ENCODE data around the gene SLC25A29. TPM values are rescaled to one million over a fixed set of nuclear protein-coding genes. Genes with fewer than 3 reads are reported as not detected.

Gene SLC25A29
- polyA plus RNA-seq, 1 donor (not counting 4 experiments of a cell fraction or from before 2014, with no cell fraction given) = 16.3 TPM

GRCh38 chr14:100243020-100243419 is 63.2 kb downstream of the SLC25A29 start:
- no peak for TF ChIP-seq EZH2 (IDR thresholded peaks at IDR 0.05; ENCODE audit: low read length)
- TF ChIP-seq CTCF (optimal IDR thresholded peaks at IDR 0.05 in 1 of 3, IDR thresholded peaks at IDR 0.05 in 1 of 3, conservative IDR thresholded peaks at IDR 0.05 in 1 of 3; ENCODE audit: extremely low read depth in 1 of 3, insufficient read depth in 2 of 3, low read length in 3 of 3) = no peak
- no peak overlapping the region for H3K9ac ChIP-seq (ENCODE audit: control insufficient read depth, extremely low read depth, insufficient read depth, low read length)
- H3K27me3 ChIP-seq (ENCODE audit: control insufficient read depth, extremely low read depth, insufficient read depth, low read length) = no peaks in the 10 kb centered on the region
- peaks cover 0 to 3% of the 10 kb centered on the region in 2 experiments for H3K36me3 ChIP-seq (ENCODE audit: control insufficient read depth in 2 of 2, extremely low read depth in 1 of 2, insufficient read depth in 2 of 2, low read length in 2 of 2)
- peaks cover 23% of the 10 kb centered on the region for H3K4me1 ChIP-seq (ENCODE audit: control insufficient read depth, extremely low read depth, insufficient read depth, low read length)
- H3K9me3 ChIP-seq (ENCODE audit: control insufficient read depth, low read depth, low read length) = no peaks in the 10 kb centered on the region
- no peak overlapping the region for H3K4me2 ChIP-seq (ENCODE audit: control insufficient read depth, extremely low read depth, insufficient read depth, low read depth, low read length)
- peaks cover 2% of the 10 kb centered on the region for H3K9me1 ChIP-seq (ENCODE audit: control insufficient read depth, extremely low read depth, insufficient read depth, low read length)
- peaks cover 18% of the 10 kb centered on the region for H4K20me1 ChIP-seq (ENCODE audit: control insufficient read depth, extremely low read depth, insufficient read depth, low read length)
- H3K79me2 ChIP-seq (ENCODE audit: control insufficient read depth, insufficient read depth, low read length) = peaks cover 83% of the 10 kb centered on the region
- no peak overlapping the region for H2AFZ ChIP-seq (ENCODE audit: control insufficient read depth, low read length)
- dilution Hi-C loops (cut with MboI; ENCODE audit: extremely low pct_ligation_motif_present, low sequenced_read_pairs) = no loop called here
- FAIRE-seq = no peak
- H3K27ac ChIP-seq (ENCODE audit: control insufficient read depth, insufficient read depth, low read length) = no peak overlapping the region
- H3K4me3 ChIP-seq (ENCODE audit: control insufficient read depth in 2 of 3, extremely low read depth in 1 of 3, insufficient read depth in 2 of 3, low read depth in 1 of 3, low read length in 3 of 3) = no peak overlapping the region
- DNase-seq (ENCODE audit: low read depth, low spot score) = no peak

GRCh38 chr14:100241279-100241678 is 65.0 kb downstream of the SLC25A29 start:
- H3K4me1 ChIP-seq (ENCODE audit: control insufficient read depth, extremely low read depth, insufficient read depth, low read length) = peaks cover 21% of the 10 kb centered on the region
- H4K20me1 ChIP-seq (ENCODE audit: control insufficient read depth, extremely low read depth, insufficient read depth, low read length) = peaks cover 7% of the 10 kb centered on the region
- peak; percentile 26 for FAIRE-seq

More at GRCh38 chr14:100241279-100241678, 65.0 kb downstream of the SLC25A29 start:
- H3K27ac ChIP-seq (ENCODE audit: control insufficient read depth, insufficient read depth, low read length) = peak overlapping the region; percentile 78
- peak overlapping the region; percentile 58 for H3K4me2 ChIP-seq (ENCODE audit: control insufficient read depth, extremely low read depth, insufficient read depth, low read depth, low read length)
- peaks cover 0 to 3% of the 10 kb centered on the region in 2 experiments for H3K36me3 ChIP-seq (ENCODE audit: control insufficient read depth in 2 of 2, extremely low read depth in 1 of 2, insufficient read depth in 2 of 2, low read length in 2 of 2)
- H3K27me3 ChIP-seq (ENCODE audit: control insufficient read depth, extremely low read depth, insufficient read depth, low read length) = no peaks in the 10 kb centered on the region
- DNase-seq (ENCODE audit: low read depth, low spot score) = no peak
- peak overlapping the region; percentile 78 for H3K9ac ChIP-seq (ENCODE audit: control insufficient read depth, extremely low read depth, insufficient read depth, low read length)
- TF ChIP-seq CTCF (optimal IDR thresholded peaks at IDR 0.05 in 1 of 3, IDR thresholded peaks at IDR 0.05 in 1 of 3, conservative IDR thresholded peaks at IDR 0.05 in 1 of 3; ENCODE audit: extremely low read depth in 1 of 3, insufficient read depth in 2 of 3, low read length in 3 of 3) (no peak), EZH2 (IDR thresholded peaks at IDR 0.05; ENCODE audit: low read length) (no peak)
- no peak overlapping the region for H2AFZ ChIP-seq (ENCODE audit: control insufficient read depth, low read length)
- H3K9me1 ChIP-seq (ENCODE audit: control insufficient read depth, extremely low read depth, insufficient read depth, low read length) = peaks cover 2% of the 10 kb centered on the region
- dilution Hi-C loops (cut with MboI; ENCODE audit: extremely low pct_ligation_motif_present, low sequenced_read_pairs) = no loop called here
- H3K4me3 ChIP-seq (ENCODE audit: control insufficient read depth in 2 of 3, extremely low read depth in 1 of 3, insufficient read depth in 2 of 3, low read depth in 1 of 3, low read length in 3 of 3) = peak overlapping the region; percentile 63 to 79 (median 71)
- no peaks in the 10 kb centered on the region for H3K9me3 ChIP-seq (ENCODE audit: control insufficient read depth, low read depth, low read length)
- H3K79me2 ChIP-seq (ENCODE audit: control insufficient read depth, insufficient read depth, low read length) = peaks cover 83% of the 10 kb centered on the region

Small RNA genes within 50 kb of the gene (small RNA-seq; reads per million reads assigned to genes)
- gene MIR345 (ENCODE audit: insufficient read length in 3 of 3, low read depth in 3 of 3, low replicate concordance in 1 of 3) (0.47 to 33.6 (median 32.0) reads per million in 3 experiments), gene RN7SL523P (ENCODE audit: insufficient read length in 3 of 3, low read depth in 3 of 3, low replicate concordance in 1 of 3) (0 reads per million in 3 experiments)

Other genes with a start within 250 kb of the SLC25A29 start
- 12.0 to 16.2 TPM (median 13.2 TPM) in 3 replicates for gene EVL, start 241.0 kb downstream of the SLC25A29 start, polyA plus RNA-seq
- 0.34 to 0.59 TPM (median 0.46 TPM) in 3 replicates for gene DEGS2, start 146.8 kb downstream of the SLC25A29 start, polyA plus RNA-seq
- 34.9 to 65.6 TPM (median 38.3 TPM) in 3 replicates for gene YY1, start 67.3 kb downstream of the SLC25A29 start, polyA plus RNA-seq
- not detected in 3 replicates for gene SLC25A47, start 16.9 kb upstream of the SLC25A29 start, polyA plus RNA-seq
- 5.4 to 6.5 TPM (median 5.8 TPM) in 3 replicates for gene WDR25, start 70.0 kb upstream of the SLC25A29 start, polyA plus RNA-seq